Hair follicular keratinocyte (primary cell): ENCODE measurements around the gene PCAT7. TPM values are rescaled to one million over a fixed set of nuclear protein-coding genes. Genes with fewer than 3 reads are reported as not detected.

Source experiments
- total RNA-seq: library from RNA; depleted of rRNA; stranded (reverse); fragments of >200 nt; gene quantifications from 2 replicates; pipeline ENCODE4 v1.2.3, GENCODE V29; 2015

The PCAT7 gene
- not detected in 2 replicates for total RNA-seq

DNA sequence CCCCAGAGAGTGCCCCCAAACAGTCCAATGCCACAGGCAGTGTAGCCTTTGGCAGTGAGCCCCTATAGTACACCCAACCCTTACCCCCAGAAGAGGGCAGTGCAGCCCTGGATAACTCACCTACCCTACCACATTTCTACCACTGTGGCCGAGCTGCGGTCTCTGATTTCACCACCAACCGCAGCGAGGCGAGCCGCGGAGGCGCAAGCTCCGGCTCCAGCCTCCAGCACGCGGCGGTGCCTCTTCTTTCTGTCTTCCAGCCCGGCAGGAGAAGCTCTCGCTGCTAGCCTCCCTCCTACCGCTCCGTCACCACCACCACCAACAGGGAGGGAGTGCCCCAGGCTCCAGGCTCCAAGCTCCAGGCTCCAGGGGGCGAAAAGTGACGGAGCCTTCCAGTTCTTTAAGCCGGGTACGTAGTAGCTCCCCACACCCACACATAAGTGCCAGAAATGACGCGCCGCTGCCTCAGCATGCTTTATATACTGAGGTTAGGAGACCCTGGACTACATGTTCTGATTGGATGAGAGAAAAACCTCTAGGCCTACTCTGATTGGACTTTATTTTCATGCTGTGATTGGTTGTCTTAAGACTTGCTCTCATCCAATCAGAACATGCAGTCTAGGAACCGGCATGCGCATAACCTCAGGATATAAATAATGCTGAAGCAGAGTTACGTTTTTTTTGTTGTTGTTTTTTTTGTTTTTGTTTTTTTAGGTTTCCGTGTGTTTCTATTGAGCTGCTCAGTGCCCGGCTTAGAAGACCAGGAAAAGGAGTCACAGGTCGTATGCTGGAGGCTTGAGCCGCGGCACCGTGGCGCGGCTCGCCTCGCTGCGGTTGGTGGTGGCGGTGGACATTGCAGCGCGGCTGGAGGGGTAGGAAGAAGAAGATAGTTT, at the start of gene PCAT7:
Gene PCAT7 (plus strand): TSS at position 645 of the 893 bp plus-strand sequence.

DNA sequence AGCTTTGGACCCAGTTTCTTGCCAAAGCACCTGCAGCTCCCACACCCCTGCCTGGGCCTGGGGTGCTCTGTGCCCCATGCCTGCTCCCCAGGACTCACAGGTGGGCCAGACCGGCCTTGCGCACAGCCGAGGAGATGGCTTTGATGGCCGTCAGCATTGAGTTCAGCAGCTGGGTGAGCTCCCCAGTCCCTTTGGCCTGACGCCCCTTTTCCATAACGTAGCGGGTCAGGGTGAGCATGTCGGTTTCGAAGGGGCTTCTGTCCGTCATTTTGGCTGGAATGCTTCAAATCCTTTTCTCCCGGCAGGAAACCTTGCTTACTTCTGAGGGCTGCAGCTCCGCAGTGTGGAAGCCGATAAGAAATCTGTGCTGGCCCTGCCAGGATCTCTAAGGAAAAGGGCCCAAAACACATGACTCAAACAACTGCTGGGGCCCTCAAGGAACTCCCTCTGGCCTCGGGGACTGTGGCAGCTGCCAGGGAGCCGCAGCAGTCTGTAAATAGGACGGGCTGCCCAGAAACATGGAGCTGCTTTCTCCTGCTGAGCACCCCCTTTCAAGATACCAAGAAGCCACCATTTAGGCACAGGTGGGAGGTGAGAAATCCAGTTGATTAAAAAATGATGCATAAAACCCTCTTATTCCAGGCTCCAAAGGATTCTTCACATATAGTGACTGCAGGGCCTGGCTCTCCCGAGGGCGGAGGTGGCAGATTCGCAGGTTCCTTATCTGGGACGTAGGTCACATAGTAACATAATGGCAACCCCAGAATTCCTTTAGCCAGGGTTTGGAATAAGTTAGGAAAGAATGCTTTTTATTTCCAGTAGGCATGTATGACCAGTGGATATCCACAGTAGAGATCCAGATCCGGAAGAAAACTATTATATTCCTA, 38.8 kb downstream of the PCAT7 start, which contains the start of gene FBP2:
Gene FBP2 (minus strand): TSS at position 366 of the 887 bp plus-strand sequence. CDS start 98 bp downstream, at position 268.

Other genes starting within 250 kb of the PCAT7 start
- gene NUTM2F, start 226.4 kb upstream of the PCAT7 start, total RNA-seq = not detected in 2 replicates
- not detected in 2 replicates for gene FBP2, start 38.7 kb downstream of the PCAT7 start, total RNA-seq
- gene FBP1, start 84.4 kb downstream of the PCAT7 start, total RNA-seq = not detected in 2 replicates
- gene AOPEP, start 171.6 kb downstream of the PCAT7 start, total RNA-seq = 14.6 and 25.6 TPM in 2 replicates